Gastrocnemius medialis (tissue), 4 donors: Measurements from ENCODE around the gene SYCE1.

Experiments
- CTCF ChIP-seq, 5 experiments: fragments of 450-650 bp in 3 of 5; fragments of 200-600 bp in 2 of 5; sonication (generic) in 2 of 5; IDR thresholded peaks in 4 of 5; conservative IDR thresholded peaks in 1 of 5; 1 replicate in 4 of 5; 2 replicates in 1 of 5; pipeline ENCODE4 v1.5.1; 2016 to 2019; ENCODE audit warnings: antibody characterized with exemption in 5 of 5, mild to moderate bottlenecking in 3 of 5, moderate library complexity in 3 of 5
- POLR2A ChIP-seq, 2 donors: fragments of 450-650 bp; IDR thresholded peaks; one replicate each; pipeline ENCODE4 v1.6.1; 2017; ENCODE audit warnings: antibody characterized with exemption in 2 of 2, mild to moderate bottlenecking in 2 of 2, moderate library complexity in 2 of 2

GRCh38 chr10:133523631-133524203, 41.7 kb downstream of the SYCE1 start:
- no peak for TF ChIP-seq CTCF (IDR thresholded peaks at IDR 0.05 in 4 of 5, conservative IDR thresholded peaks at IDR 0.05 in 1 of 5)
- no peak for TF ChIP-seq POLR2A (IDR thresholded peaks at IDR 0.05)
